HEK293 (cell line): ENCODE measurements around the gene GDPGP1.

Experiments
- IKZF3 ChIP-seq: fragments of 450-650 bp; IDR thresholded peaks from 2 replicates; pipeline ENCODE4 v1.5.0; 2018; ENCODE audit warnings: missing biosample characterization, mild to moderate bottlenecking, missing genetic modification characterization, moderate library complexity
- KLF9 ChIP-seq: fragments of 450-650 bp; formaldehyde crosslinking; IDR thresholded peaks from 2 replicates; pipeline ENCODE4 v1.5.1; 2016; ENCODE audit warnings: missing biosample characterization, missing genetic modification characterization, low read depth
- SCRT2 ChIP-seq: fragments of 450-650 bp; formaldehyde crosslinking; IDR thresholded peaks from 2 replicates; pipeline ENCODE4 v1.5.1; 2016; ENCODE audit warnings: missing biosample characterization, missing genetic modification characterization
- ZNF274 ChIP-seq, 2 experiments: fragments of 200-500 bp in 1 of 2; fragments of 450-650 bp in 1 of 2; sonication (Bioruptor generic) in 1 of 2; formaldehyde crosslinking in 1 of 2; IDR thresholded peaks; 2 replicates each; pipeline versions ENCODE4 v1.5.1 to v1.6.1; 2014 to 2016; ENCODE audit warnings: borderline replicate concordance in 1 of 2, inconsistent platforms in 1 of 2, low read length in 1 of 2, missing biosample characterization in 1 of 2, missing genetic modification characterization in 1 of 2
- ZNF548 ChIP-seq: fragments of 450-650 bp; formaldehyde crosslinking; IDR thresholded peaks from 2 replicates; pipeline ENCODE4 v1.5.1; 2016; ENCODE audit warnings: missing biosample characterization, missing genetic modification characterization
- ZNF560 ChIP-seq: fragments of 450-650 bp; formaldehyde crosslinking; IDR thresholded peaks from 2 replicates; pipeline ENCODE4 v1.5.1; 2017; ENCODE audit warnings: missing biosample characterization, missing genetic modification characterization, borderline replicate concordance
- ZNF654 ChIP-seq: fragments of 450-650 bp; formaldehyde crosslinking; IDR thresholded peaks from 2 replicates; pipeline ENCODE4 v1.5.1; 2016; ENCODE audit warnings: low read depth, missing biosample characterization, missing genetic modification characterization
- TF ChIP-seq, protein P1 (sequence below): fragments of 450-650 bp; formaldehyde crosslinking; IDR thresholded peaks from 2 replicates; pipeline ENCODE4 v1.5.1; 2016; ENCODE audit warnings: missing biosample characterization, missing genetic modification characterization
- TF ChIP-seq, protein P2 (sequence below): fragments of 450-650 bp; formaldehyde crosslinking; IDR thresholded peaks from 2 replicates; pipeline ENCODE4 v1.5.1; 2016; ENCODE audit warnings: missing biosample characterization, missing genetic modification characterization
- TF ChIP-seq, protein P3 (sequence below): fragments of 450-650 bp; IDR thresholded peaks from 2 replicates; pipeline ENCODE4 v1.5.1; 2018; ENCODE audit warnings: missing biosample characterization, missing genetic modification characterization
- TF ChIP-seq, protein P4 (sequence below): fragments of 450-650 bp; formaldehyde crosslinking; IDR thresholded peaks from 2 replicates; pipeline ENCODE4 v1.5.1; 2016; ENCODE audit warnings: missing biosample characterization, missing genetic modification characterization, low read depth

DNA sequence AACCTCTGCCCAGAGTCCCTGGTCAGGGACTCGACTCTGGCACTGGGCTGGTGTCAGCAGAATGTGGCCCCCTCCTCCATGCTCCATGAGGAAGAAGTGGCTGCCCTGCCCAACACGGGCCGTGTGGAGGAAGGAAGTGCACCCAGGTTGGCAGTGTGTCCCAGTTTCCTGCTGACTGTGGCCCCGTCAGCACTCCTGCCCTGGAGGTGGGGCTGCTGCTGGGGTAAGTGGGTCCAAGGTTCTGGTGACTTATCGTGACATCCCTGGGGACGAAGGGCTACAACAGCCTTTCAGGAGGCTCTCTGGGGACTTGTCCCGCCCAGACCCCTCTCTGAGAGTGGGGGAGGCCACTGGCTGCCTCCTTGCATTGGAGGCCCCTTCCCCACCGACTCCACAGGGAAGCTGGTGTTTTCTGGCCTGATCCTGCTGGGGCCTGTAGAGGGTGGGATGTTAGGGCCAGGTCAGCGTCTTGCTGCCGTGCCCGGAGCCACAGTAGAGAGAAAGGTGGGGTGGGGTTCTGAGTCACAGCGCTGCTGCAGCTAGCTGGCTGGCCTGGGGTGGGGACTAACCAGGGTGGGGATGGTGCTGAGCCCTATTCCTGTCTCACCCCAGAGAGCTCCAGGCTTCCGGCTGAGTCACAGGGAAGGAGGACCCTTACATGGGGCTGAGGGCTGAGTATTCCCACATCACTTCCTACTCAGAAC is 22.4 kb upstream of the GDPGP1 start:
- TF ChIP-seq, protein P1, sequence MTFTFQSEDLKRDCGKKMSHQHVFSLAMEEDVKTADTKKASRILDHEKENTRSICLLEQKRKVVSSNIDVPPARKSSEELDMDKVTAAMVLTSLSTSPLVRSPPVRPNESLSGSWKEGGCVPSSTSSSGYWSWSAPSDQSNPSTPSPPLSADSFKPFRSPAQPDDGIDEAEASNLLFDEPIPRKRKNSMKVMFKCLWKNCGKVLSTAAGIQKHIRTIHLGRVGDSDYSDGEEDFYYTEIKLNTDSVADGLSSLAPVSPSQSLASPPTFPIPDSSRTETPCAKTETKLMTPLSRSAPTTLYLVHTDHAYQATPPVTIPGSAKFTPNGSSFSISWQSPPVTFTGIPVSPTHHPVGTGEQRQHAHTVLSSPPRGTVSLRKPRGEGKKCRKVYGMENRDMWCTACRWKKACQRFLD (tag by site-specific recombination) = no peak
- no peak for TF ChIP-seq ZNF274 (IDR thresholded peaks at IDR 0.05; ENCODE audit: low read length)
- TF ChIP-seq ZNF274 (tag by site-specific recombination; IDR thresholded peaks at IDR 0.05; ENCODE audit: borderline replicate concordance) = no peak
- TF ChIP-seq ZNF560 = no peak
- no peak for TF ChIP-seq KLF9 (tag by site-specific recombination)
- TF ChIP-seq SCRT2 (tag by site-specific recombination) = no peak
- TF ChIP-seq, protein P2, sequence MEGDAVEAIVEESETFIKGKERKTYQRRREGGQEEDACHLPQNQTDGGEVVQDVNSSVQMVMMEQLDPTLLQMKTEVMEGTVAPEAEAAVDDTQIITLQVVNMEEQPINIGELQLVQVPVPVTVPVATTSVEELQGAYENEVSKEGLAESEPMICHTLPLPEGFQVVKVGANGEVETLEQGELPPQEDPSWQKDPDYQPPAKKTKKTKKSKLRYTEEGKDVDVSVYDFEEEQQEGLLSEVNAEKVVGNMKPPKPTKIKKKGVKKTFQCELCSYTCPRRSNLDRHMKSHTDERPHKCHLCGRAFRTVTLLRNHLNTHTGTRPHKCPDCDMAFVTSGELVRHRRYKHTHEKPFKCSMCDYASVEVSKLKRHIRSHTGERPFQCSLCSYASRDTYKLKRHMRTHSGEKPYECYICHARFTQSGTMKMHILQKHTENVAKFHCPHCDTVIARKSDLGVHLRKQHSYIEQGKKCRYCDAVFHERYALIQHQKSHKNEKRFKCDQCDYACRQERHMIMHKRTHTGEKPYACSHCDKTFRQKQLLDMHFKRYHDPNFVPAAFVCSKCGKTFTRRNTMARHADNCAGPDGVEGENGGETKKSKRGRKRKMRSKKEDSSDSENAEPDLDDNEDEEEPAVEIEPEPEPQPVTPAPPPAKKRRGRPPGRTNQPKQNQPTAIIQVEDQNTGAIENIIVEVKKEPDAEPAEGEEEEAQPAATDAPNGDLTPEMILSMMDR (tag by site-specific recombination) = no peak
- TF ChIP-seq ZNF654 = no peak
- TF ChIP-seq, protein P3, sequence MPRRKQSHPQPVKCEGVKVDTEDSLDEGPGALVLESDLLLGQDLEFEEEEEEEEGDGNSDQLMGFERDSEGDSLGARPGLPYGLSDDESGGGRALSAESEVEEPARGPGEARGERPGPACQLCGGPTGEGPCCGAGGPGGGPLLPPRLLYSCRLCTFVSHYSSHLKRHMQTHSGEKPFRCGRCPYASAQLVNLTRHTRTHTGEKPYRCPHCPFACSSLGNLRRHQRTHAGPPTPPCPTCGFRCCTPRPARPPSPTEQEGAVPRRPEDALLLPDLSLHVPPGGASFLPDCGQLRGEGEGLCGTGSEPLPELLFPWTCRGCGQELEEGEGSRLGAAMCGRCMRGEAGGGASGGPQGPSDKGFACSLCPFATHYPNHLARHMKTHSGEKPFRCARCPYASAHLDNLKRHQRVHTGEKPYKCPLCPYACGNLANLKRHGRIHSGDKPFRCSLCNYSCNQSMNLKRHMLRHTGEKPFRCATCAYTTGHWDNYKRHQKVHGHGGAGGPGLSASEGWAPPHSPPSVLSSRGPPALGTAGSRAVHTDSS (tag by site-specific recombination) = no peak
- no peak for TF ChIP-seq ZNF548 (tag by site-specific recombination)
- TF ChIP-seq, protein P4, sequence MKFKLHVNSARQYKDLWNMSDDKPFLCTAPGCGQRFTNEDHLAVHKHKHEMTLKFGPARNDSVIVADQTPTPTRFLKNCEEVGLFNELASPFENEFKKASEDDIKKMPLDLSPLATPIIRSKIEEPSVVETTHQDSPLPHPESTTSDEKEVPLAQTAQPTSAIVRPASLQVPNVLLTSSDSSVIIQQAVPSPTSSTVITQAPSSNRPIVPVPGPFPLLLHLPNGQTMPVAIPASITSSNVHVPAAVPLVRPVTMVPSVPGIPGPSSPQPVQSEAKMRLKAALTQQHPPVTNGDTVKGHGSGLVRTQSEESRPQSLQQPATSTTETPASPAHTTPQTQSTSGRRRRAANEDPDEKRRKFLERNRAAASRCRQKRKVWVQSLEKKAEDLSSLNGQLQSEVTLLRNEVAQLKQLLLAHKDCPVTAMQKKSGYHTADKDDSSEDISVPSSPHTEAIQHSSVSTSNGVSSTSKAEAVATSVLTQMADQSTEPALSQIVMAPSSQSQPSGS (tag by site-specific recombination) = no peak
- TF ChIP-seq IKZF3 (tag by site-specific recombination) = no peak
